Gastroesophageal sphincter (tissue), 3 donors: ENCODE data around the gene IL1RAPL1.

Experiments
- EP300 ChIP-seq: sonication (generic); formaldehyde crosslinking; IDR thresholded peaks from one replicate; pipeline ENCODE4 v1.6.1; 2017; ENCODE audit warnings: antibody characterized with exemption, mild to moderate bottlenecking
- POLR2AphosphoS5 ChIP-seq: sonication (generic); formaldehyde crosslinking; IDR thresholded peaks from one replicate; pipeline ENCODE4 v1.6.1; 2017; ENCODE audit warnings: antibody characterized with exemption
- TF ChIP-seq, protein P1 (sequence below), 4 experiments: fragments of 200-600 bp in 2 of 4; fragments of 450-650 bp in 2 of 4; sonication (generic) in 1 of 4; IDR thresholded peaks; one replicate each; pipeline ENCODE4 v1.5.1; 2017 to 2019; ENCODE audit warnings: antibody characterized with exemption in 4 of 4, mild to moderate bottlenecking in 2 of 4, moderate library complexity in 2 of 4

DNA sequence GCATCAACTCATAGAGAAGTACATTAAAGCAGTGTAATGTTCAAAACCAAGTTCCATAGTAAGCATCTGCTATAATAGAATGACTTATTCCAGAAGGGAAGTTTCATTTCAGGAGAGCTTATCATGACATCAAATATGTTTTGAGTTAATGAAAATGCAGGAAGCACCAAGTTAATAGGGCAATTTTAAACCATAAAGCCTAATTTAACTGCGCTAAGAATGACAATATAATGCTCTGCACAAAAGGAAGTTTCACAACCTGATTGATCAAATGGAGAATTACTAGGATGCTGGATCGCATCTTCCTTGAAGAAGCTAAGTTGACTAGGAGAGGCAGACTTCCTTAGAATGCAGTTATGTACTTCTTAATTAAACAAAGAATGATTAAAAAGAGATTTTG, 1211.2 kb downstream of the IL1RAPL1 start:
- TF ChIP-seq, protein P1, sequence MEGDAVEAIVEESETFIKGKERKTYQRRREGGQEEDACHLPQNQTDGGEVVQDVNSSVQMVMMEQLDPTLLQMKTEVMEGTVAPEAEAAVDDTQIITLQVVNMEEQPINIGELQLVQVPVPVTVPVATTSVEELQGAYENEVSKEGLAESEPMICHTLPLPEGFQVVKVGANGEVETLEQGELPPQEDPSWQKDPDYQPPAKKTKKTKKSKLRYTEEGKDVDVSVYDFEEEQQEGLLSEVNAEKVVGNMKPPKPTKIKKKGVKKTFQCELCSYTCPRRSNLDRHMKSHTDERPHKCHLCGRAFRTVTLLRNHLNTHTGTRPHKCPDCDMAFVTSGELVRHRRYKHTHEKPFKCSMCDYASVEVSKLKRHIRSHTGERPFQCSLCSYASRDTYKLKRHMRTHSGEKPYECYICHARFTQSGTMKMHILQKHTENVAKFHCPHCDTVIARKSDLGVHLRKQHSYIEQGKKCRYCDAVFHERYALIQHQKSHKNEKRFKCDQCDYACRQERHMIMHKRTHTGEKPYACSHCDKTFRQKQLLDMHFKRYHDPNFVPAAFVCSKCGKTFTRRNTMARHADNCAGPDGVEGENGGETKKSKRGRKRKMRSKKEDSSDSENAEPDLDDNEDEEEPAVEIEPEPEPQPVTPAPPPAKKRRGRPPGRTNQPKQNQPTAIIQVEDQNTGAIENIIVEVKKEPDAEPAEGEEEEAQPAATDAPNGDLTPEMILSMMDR (IDR thresholded peaks at IDR 0.05) = no peak
- TF ChIP-seq POLR2AphosphoS5 = no peak
- no peak for TF ChIP-seq EP300
